IMR-90 (cell line): ENCODE data around the gene DDX19B. TPM values are rescaled to one million over a fixed set of nuclear protein-coding genes. Genes with fewer than 3 reads are reported as not detected.

Experiments
- ATAC-seq: fragments of 200-7000 bp; cut with Tn5 transposase; 2 replicates; pipeline ENCODE4 v1.9.1; 2020; ENCODE audit warnings: low read depth, mild to moderate bottlenecking, moderate library complexity
- BruUV-seq: library from RNA; stranded (reverse); fragments of 400-500 nt; replicated peaks from 2 replicates; lab custom pipeline; 2021; lab: Mats Ljungman, UMichigan
- CTCF ChIA-PET: fragments of 300-600 bp; formaldehyde crosslinking; extraction: SDS; loops from one replicate; lab custom pipeline; 2021; ENCODE audit warnings: antibody characterized with exemption; lab: Yijun Ruan, JAX
- POLR2A ChIA-PET: fragments of 300-600 bp; sonication (Branson Sonifier 250); formaldehyde crosslinking; loops from one replicate; lab custom pipeline; 2022; ENCODE audit warnings: antibody characterized with exemption; ENCODE audit not compliant: unreplicated experiment; lab: Charles Lee
- DNase-seq: peaks from one replicate; pipeline ENCODE4 v3.0.0; 2013
- H2AFZ ChIP-seq: replicated peaks from 2 replicates; pipeline ENCODE3; 2013; ENCODE audit warnings: low read length, mild to moderate bottlenecking; ENCODE audit not compliant: poor library complexity
- H2AK5ac ChIP-seq: 2 replicates; pipeline ENCODE4 v1.6.1; 2013; ENCODE audit warnings: low read depth, low read length, inconsistent platforms
- H2AK9ac ChIP-seq: replicated peaks from 2 replicates; pipeline ENCODE3; 2013; ENCODE audit warnings: mild to moderate bottlenecking, low read depth, low read length, moderate library complexity; ENCODE audit not compliant: poor library complexity
- H2BK120ac ChIP-seq: 2 replicates; pipeline ENCODE4 v1.6.1; 2013; ENCODE audit warnings: low read depth, low read length, inconsistent platforms
- H2BK15ac ChIP-seq: 3 replicates; pipeline ENCODE4 v1.6.1; 2013; ENCODE audit warnings: low read depth, low read length, inconsistent platforms
- H2BK20ac ChIP-seq: 2 replicates; pipeline ENCODE4 v1.6.1; 2013; ENCODE audit warnings: low read depth, mild to moderate bottlenecking, inconsistent platforms, low read length, moderate library complexity
- H2BK5ac ChIP-seq: 2 replicates; pipeline ENCODE4 v1.6.1; 2013; ENCODE audit warnings: mild to moderate bottlenecking, low read depth, low read length, inconsistent platforms; ENCODE audit not compliant: poor library complexity, severe bottlenecking
- H3K14ac ChIP-seq: replicated peaks from 2 replicates; pipeline ENCODE4 v1.6.1; 2013; ENCODE audit warnings: low read depth, low read length, inconsistent platforms
- H3K18ac ChIP-seq: 2 replicates; pipeline ENCODE4 v1.6.1; 2013; ENCODE audit warnings: low read depth, low read length, control low read depth
- H3K23ac ChIP-seq: 2 replicates; pipeline ENCODE4 v1.6.1; 2013; ENCODE audit warnings: low read depth, low read length, inconsistent platforms
- H3K27ac ChIP-seq: 2 replicates; pipeline ENCODE4 v1.5.1; 2013; ENCODE audit warnings: mild to moderate bottlenecking, control low read depth, low read length; ENCODE audit not compliant: insufficient read depth
- H3K27me3 ChIP-seq: 2 replicates; pipeline ENCODE4 v1.6.1; 2013; ENCODE audit warnings: low read length; ENCODE audit not compliant: control insufficient read depth, insufficient read depth
- H3K36me3 ChIP-seq: 2 replicates; pipeline ENCODE4 v1.6.1; 2013; ENCODE audit warnings: low read length, mixed read lengths; ENCODE audit not compliant: control insufficient read depth, insufficient read depth
- H3K4ac ChIP-seq: 2 replicates; pipeline ENCODE4 v1.6.1; 2013; ENCODE audit warnings: low read depth, low read length, inconsistent platforms
- H3K4me1 ChIP-seq: 2 replicates; pipeline ENCODE4 v1.6.1; 2013; ENCODE audit warnings: low read length, mixed read lengths; ENCODE audit not compliant: control insufficient read depth, insufficient read depth
- H3K4me2 ChIP-seq: 2 replicates; pipeline ENCODE4 v1.6.1; 2013; ENCODE audit warnings: low read depth, mild to moderate bottlenecking, control low read depth, low read length, moderate library complexity
- H3K4me3 ChIP-seq: 2 replicates; pipeline ENCODE4 v1.5.1; 2013; ENCODE audit warnings: low read depth, mild to moderate bottlenecking, control low read depth, low read length, moderate library complexity; ENCODE audit not compliant: insufficient read depth
- H3K56ac ChIP-seq: 2 replicates; pipeline ENCODE4 v1.6.1; 2013; ENCODE audit warnings: low read length, inconsistent platforms; ENCODE audit not compliant: insufficient read depth; ENCODE audit errors: extremely low read depth
- H3K79me1 ChIP-seq, 2 experiments: 2 replicates each; pipeline ENCODE4 v1.6.1; 2013; ENCODE audit warnings: low read length in 2 of 2, inconsistent platforms in 1 of 2, low read depth in 1 of 2
- H3K9ac ChIP-seq: 2 replicates; pipeline ENCODE4 v1.6.1; 2013; ENCODE audit warnings: low read depth, low read length, control low read depth
- H3K9me1 ChIP-seq: 2 replicates; pipeline ENCODE4 v1.6.1; 2013; ENCODE audit warnings: low read length, inconsistent platforms; ENCODE audit not compliant: insufficient read depth
- H3K9me3 ChIP-seq: 2 replicates; pipeline ENCODE4 v1.6.1; 2013; ENCODE audit warnings: low read length; ENCODE audit not compliant: control insufficient read depth, insufficient read depth
- H4K20me1 ChIP-seq: 2 replicates; pipeline ENCODE4 v1.6.1; 2013; ENCODE audit warnings: low read length, inconsistent platforms; ENCODE audit not compliant: insufficient read depth
- H4K5ac ChIP-seq: 2 replicates; pipeline ENCODE4 v1.6.1; 2013; ENCODE audit warnings: mild to moderate bottlenecking, low read depth, low read length, control low read depth
- H4K8ac ChIP-seq, 2 experiments: 2 replicates each; pipeline ENCODE4 v1.6.1; 2013; ENCODE audit warnings: low read depth in 2 of 2, low read length in 2 of 2, control low read depth in 1 of 2, inconsistent platforms in 1 of 2
- H4K91ac ChIP-seq: 2 replicates; pipeline ENCODE4 v1.6.1; 2013; ENCODE audit warnings: low read depth, low read length, inconsistent platforms; ENCODE audit not compliant: insufficient read depth
- CTCF ChIP-seq: conservative IDR thresholded peaks from 2 replicates; pipeline ENCODE4 v1.5.1; 2012; ENCODE audit warnings: mild to moderate bottlenecking, low read depth, low read length, improper control_type of control experiment
- FOS ChIP-seq: fragments of 150-350 bp; IDR thresholded peaks from 2 replicates; pipeline ENCODE4 v1.6.1; 2016; ENCODE audit warnings: low read depth, low read length
- RFX5 ChIP-seq: IDR thresholded peaks from 2 replicates; pipeline ENCODE4 v1.8.0; 2012; ENCODE audit warnings: low read depth, mild to moderate bottlenecking, low read length, moderate library complexity
- USF2 ChIP-seq: fragments of 150-350 bp; IDR thresholded peaks from 2 replicates; pipeline ENCODE4 v1.6.1; 2017; ENCODE audit warnings: mild to moderate bottlenecking, antibody characterized with exemption, low read length, low read depth
- WGBS, 2 experiments: methylation state at CpG; one replicate each; pipeline versions ENCODE4 v1.1.5 to v1.1.7; 2013; ENCODE audit warnings: missing lambda C conversion rate in 2 of 2; ENCODE audit not compliant: insufficient read length in 1 of 2; ENCODE audit errors: extremely low coverage in 2 of 2; 5-methylcytosine and 5-hydroxymethylcytosine counted together
- dilution Hi-C: fragments of 300-500 bp; cut with HindIII; formaldehyde crosslinking; loops from one replicate; pipeline ENCODE4 v1.14.3; 2018; ENCODE audit warnings: low sequenced_read_pairs; ENCODE audit not compliant: unreplicated experiment
- in situ Hi-C: fragments of 300-500 bp; cut with MboI; formaldehyde crosslinking; loops from 3 replicates; pipeline ENCODE4 v1.14.3; 2019; ENCODE audit warnings: low sequenced_read_pairs, inconsistent platforms, mixed read lengths
- intact Hi-C: fragments of 100-400 bp; cut with micrococcal nuclease; formaldehyde crosslinking; loops from 2 replicates; pipeline ENCODE4 v1.10.0; 2022
- polyA plus RNA-seq, 3 experiments: library from polyadenylated mRNA; depleted of rRNA; stranded (reverse); fragments of >200 nt; gene quantifications; 2 replicates each; pipeline ENCODE4 v1.2.3, GENCODE V29; 2012; ENCODE audit warnings: low replicate concordance in 1 of 3
- total RNA-seq: library from RNA; depleted of rRNA; stranded (reverse); fragments of >200 nt; gene quantifications from 2 replicates; pipeline ENCODE4 v1.2.3, GENCODE V29; 2012

Gene DDX19B
- total and polyA plus RNA-seq, 2 of the 4 experiments (the other 2 are of a cell fraction) = 33.3 to 41.0 TPM

- Histone ChIP-seq H3K23ac (no peak overlapping the region), H2BK5ac (no peak overlapping the region), H3K27me3 (no peaks in the 10 kb centered on the region), H3K9ac (no peak overlapping the region), H3K4me2 (no peak overlapping the region), H2BK20ac (no peak overlapping the region), H2BK15ac (no peak overlapping the region), H4K91ac (no peak overlapping the region), H2AK9ac (no peak overlapping the region), H3K18ac (no peak overlapping the region), H3K56ac (no peak overlapping the region), H3K79me1 (peaks cover 21 to 47% of the 10 kb centered on the region in 2 experiments), H3K4me3 (no peak overlapping the region), H3K36me3 (peaks cover 19% of the 10 kb centered on the region), H2AFZ (no peak overlapping the region), H3K9me3 (no peaks in the 10 kb centered on the region), H4K5ac (no peak overlapping the region), H3K9me1 (no peaks in the 10 kb centered on the region), H3K14ac (no peak overlapping the region), H3K27ac (no peak overlapping the region), H4K20me1 (peaks cover 5% of the 10 kb centered on the region), H2BK120ac (no peak overlapping the region), H3K4me1 (no peaks in the 10 kb centered on the region), H3K4ac (no peak overlapping the region), H2AK5ac (no peak overlapping the region), H4K8ac (no peak overlapping the region)
- ATAC-seq (no peak), DNase-seq (no peak)
- POLR2A ChIA-PET = no interaction called here
- TF ChIP-seq FOS = no peak
- TF ChIP-seq CTCF = no peak
- no peak for TF ChIP-seq USF2
- no peak for TF ChIP-seq RFX5
- CTCF ChIA-PET = no interaction called here
- BruUV-seq = no TSS peak
- dilution Hi-C loops (no loop called here), in situ Hi-C loops (no loop called here), intact Hi-C loops (no loop called here)
- 71% methylated on average over 1 of the region's 2 CpGs; no CpG with 5 or more reads in 1 of the 2 experiments for WGBS, 2 experiments
Observed at GRCh38 chr16:70349783-70350182, 50.8 kb downstream of the DDX19B start.
